ENCODE results near the gene ATP10A.
"Not testable (repeated sequence)": the region's sequence is repeated elsewhere in the genome, so short reads cannot be mapped to it uniquely, and the experiment has no call there.

The ATP10A gene

GRCh38 chr15:25880877-25881276, 17.8 kb upstream of the ATP10A start:
- DNase-seq = not testable (repeated sequence)

DNA sequence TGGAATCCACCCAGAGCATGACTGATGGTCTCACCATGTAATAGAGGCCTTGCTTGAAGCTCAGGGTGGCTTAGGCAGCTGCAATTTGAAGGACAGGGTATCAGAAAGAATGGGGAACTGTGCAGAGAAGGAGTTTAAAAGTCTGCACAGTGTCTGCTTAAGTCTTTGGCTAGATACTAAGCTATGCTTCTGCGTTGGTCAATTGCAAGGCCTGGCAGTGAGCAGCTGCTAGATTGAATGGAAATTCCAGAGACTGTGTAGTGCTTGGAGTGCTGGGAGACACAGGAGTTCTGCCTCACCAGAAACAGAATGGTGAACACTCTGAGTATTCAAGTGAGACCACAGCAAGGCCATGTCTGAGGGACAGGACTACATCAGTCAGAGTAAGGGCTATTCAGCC, 17.3 kb upstream of the ATP10A start:
- no peak for DNase-seq

- DNase-seq = no peak
These were observed 16.3 kb upstream of the ATP10A start for GRCh38 chr15:25879438-25879837.

GRCh38 chr15:25877681-25878080, 14.6 kb upstream of the ATP10A start:
- DNase-seq = no peak

DNA sequence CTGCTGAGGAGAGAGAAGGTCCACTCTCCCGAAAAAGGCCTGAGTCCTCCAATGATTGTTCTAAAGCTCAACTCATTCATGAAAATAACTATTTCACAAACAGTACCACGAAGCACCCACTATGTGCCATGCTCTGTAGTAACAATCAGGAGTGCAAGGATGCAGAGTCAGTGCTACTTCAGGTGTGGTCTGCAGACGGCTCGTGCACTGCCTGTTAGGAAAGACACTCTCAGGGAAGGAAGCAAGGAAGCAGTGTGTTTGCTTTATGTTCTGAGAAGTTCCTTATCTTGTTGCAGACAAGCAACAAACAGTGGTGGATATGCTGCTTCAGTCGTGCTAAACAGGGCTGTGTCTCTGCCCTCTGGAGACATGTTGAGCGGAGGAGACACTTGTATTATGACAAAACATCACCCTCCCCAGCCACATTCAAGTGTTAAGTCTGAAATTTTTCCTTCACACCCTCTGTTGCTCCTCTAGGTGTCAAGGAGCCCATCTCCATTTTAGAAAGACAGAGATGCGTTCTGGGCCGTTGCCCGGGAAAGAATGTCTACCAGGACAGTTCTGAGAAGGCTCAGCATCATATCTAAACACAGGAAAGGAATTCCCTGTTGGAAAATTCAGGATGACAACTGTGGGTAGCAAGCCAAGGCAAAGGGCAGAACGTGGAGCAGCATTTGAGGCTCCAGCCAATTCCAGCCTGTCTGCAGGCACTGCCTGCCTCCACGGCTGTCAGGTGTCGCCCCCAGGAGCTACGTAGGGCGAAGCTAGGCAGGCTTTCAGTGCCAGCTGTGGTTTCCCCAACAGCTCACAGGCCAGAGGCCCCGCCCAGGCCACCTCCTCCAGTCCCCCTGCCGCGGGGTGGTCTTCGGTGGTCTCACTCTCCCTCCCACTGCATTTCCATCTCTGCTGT, 13.4 kb upstream of the ATP10A start:
- DNase-seq = no peak

DNA sequence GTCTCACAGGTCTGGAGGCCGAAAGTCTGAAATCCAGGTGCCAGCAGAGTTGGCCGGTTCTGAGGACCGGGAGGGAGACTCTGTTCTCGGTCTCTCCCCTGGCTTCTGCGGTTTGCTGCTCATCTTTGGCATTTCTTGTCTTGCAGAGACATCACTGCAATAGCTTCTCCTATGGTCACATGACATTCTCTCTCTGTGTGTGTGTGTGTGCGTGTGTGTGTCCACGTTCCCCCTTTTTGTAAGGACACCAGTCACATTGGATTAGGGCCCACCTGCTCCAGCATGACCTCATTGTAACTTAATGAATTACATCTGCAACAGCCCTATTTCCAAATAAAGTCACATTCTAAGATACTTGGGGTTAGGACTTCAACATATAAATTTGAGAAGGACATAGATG, 12.4 kb upstream of the ATP10A start:
- no peak for DNase-seq

DNA sequence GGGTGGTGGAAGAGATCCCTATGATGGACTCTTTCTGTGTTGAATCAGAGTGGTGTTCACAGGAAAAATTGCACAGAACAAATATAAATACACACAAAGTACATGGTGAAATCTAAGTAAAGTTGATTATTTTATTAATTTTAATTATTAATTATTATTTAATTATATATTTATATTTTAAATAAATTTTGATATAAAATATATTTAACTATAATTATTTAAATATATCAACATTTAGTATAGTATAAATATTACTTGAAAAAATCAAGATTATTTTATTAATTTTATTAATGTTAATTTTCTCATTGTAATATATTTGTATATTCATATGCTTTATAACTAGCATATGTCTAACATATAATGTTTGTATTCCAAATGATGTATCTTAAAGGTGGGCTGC, 11.3 kb upstream of the ATP10A start:
- DNase-seq = no peak

DNA sequence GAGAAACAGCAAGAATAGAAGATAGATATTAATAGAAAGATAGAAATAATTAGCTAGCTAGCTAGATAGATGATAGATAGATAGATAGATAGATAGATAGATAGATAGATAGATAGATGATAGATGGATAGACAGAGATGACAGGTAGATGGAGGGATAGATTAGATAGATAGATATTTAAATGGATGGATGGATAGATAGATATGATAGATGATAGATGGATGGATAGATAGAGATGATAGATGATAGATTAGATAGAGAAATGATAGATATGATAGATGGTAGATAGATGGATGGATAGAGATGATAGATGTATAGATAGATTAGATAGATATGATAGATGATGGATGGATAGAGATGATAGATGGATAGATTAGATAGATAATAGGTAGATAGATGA, 8.3 kb upstream of the ATP10A start:
- DNase-seq = no peak

DNA sequence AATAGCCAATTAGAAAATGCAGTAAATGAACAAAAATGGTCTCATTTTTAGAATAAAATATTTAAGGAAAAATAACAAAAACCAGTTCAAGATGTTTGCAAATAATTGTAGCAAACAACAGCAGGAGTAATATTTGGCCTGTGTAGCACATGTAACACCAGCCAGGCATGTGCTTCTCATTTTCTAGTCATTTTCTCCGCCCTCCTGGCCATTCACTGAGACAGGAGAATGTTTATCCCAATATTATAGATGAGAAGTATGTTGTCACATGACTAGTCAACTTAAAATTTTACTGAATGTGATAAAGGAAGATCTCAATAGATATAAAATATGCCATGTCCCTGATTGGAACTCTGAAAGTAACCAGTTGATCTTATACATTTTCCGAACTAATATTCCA, 7.8 kb upstream of the ATP10A start:
- no peak for DNase-seq

GRCh38 chr15:25869701-25870100, 6.6 kb upstream of the ATP10A start:
- no peak for DNase-seq

DNA sequence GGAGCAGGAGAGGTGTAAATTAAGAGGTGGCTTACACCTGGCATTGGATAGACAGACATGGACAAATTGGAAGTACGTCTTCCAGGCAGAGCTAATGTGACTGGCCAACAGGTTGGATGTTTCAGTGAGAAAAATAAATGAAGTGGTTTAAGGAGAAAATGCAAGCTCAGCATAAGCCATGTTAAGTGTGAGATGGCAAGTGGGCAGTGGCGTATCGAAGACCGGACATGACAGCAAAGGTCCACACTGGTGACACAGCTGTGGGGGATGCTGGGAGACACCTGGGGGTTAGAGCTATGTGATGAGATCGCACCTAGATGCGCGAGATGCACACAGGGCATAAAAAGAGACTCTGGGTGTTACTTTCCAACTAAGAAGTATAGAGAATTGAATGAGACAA, 3.7 kb upstream of the ATP10A start:
- DNase-seq = no peak

- no peak for DNase-seq
These were observed 3.1 kb upstream of the ATP10A start for GRCh38 chr15:25866251-25866650.

GRCh38 chr15:25864966-25865365, 1.8 kb upstream of the ATP10A start:
- no peak for DNase-seq

DNA sequence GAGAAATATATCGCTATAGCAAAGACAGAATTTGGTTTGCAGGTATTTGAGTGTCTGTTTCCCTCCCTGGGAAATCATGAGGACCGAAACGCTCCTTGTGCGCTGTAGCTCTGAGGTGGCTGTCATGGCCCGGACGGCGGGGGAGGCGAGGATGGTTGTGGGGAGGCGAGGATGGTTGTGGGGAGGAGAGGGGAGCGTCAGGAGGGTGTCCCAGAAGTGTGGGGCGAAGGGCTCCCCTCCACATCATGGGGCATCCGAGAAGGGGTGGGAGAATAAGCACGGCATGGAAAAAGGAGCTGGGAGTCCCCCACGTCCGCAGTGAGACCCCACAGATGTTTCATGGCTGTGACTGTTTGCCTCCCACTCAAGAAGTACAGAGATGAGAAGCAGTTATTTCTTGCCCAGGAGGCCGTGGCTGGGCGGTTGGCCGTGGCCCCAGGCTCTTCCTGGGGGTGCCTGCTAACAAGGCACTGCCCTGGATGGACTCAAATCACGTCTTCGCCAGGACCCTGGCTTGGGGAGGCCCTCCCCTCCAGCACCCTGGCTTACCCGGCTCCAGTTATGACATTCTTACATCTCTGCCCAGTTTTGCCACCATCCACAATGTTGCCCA, 947 bp upstream of the ATP10A start:
- DNase-seq = no peak

DNA sequence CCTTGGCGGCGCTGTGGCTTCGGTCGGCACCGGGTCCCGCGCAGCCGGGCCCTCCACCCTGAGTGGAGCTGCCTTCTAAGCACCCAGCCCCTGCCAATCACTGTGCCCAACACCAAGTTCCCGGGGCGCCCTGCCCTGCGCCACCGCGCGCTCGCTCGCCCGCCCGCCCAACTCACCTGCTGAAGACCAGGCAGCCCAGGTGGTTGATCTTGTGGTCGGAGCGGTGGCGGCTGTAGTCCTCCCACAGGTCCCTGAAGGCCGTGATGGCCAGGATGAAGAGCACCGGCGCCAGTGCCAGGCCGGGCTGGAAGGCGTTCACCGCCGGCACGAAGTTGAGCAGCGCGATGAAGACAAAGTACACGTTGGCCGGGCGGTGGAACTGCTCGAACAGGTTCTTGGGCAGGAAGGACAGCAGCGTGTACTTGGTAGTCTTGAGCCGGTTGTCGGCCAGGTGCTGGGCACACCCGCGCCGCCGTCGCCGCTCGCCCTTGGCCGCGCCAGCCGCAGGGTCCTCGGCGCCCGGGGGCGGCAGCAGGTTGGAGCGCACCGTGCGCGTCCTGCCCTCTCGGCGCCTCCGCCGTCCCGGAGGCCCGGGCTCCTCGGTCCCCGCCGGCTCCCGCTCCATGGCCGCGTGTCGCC, 536 bp downstream of the ATP10A start:
- no peak for DNase-seq

- no peak for DNase-seq
These were observed 1.1 kb downstream of the ATP10A start for GRCh38 chr15:25862071-25862471.

- no peak for DNase-seq
These were observed 2.0 kb downstream of the ATP10A start for GRCh38 chr15:25860885-25861866.

DNA sequence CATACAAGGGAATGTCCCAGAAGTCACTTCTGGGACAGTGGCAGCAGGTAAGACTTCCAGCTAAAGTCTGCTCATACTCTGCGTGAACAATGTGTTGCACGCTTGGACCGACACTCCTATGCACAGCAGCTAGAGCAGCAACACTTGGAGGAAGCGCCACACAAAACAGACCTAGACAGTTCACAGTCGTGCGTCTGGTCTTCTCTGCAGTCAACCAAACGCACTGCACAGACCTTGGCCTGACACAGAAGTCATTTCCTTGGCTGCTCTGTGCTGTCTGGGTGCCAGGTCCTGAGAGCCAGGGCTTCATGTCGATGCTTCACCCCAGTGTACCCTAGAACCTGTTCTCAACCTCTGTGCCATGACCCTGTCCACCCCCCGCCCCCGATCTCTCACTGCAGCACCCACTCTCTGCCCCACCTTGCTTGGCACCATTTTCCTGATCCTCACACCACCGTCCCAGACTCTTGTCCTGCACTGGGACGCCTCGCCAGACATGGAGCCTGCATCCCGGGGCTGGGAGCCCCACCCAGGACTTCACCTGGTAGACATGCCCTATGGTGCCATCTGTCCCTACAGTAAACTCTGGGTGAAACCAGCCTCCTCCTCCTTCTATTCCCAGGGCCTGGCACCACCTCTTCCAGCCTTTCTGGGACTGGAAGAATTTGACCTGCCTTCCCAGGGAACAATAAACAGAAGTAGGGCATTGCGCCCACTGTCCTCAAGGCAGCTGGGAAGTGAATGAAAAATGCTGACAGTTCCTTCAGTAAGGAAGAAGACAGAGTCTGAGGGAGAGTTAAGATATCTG, 3.1 kb downstream of the ATP10A start:
- DNase-seq = no peak

GRCh38 chr15:25858952-25859760, 4.0 kb downstream of the ATP10A start:
- no peak for DNase-seq

- not testable (repeated sequence) for DNase-seq
These were observed 7.1 kb downstream of the ATP10A start for GRCh38 chr15:25856059-25856458.
